Loucy (cell line): ENCODE measurements around the gene SYNDIG1.

ENCODE experiments used
- H2AFZ ChIP-seq: fragments of 200-600 bp; sonication (generic); 2 replicates; pipeline ENCODE4 v1.6.0; 2016; ENCODE audit warnings: antibody characterized with exemption, mild to moderate bottlenecking, low read length, moderate library complexity
- H3F3A ChIP-seq: fragments of 200-600 bp; 2 replicates; pipeline ENCODE4 v1.6.0; 2016; ENCODE audit warnings: antibody characterized with exemption, low read depth, mild to moderate bottlenecking
- H3K27me3 ChIP-seq: fragments of 200-600 bp; sonication (generic); 2 replicates; pipeline ENCODE4 v1.6.1; 2014; ENCODE audit warnings: low read length, mild to moderate bottlenecking; ENCODE audit not compliant: insufficient read depth, poor library complexity, severe bottlenecking
- H3K36me3 ChIP-seq: fragments of 200-600 bp; sonication (generic); 2 replicates; pipeline ENCODE4 v1.6.1; 2016; ENCODE audit warnings: low read length; ENCODE audit not compliant: insufficient read depth
- H3K4me1 ChIP-seq: fragments of 200-600 bp; sonication (generic); 2 replicates; pipeline ENCODE4 v1.5.1; 2014; ENCODE audit warnings: low read length, mild to moderate bottlenecking; ENCODE audit not compliant: insufficient read depth, poor library complexity, severe bottlenecking
- H3K4me2 ChIP-seq: fragments of 200-600 bp; sonication (generic); 2 replicates; pipeline ENCODE4 v1.6.0; 2014; ENCODE audit warnings: antibody characterized with exemption, low read length, low read depth, mild to moderate bottlenecking; ENCODE audit not compliant: poor library complexity, severe bottlenecking
- H3K4me3 ChIP-seq: fragments of 200-600 bp; sonication (generic); 2 replicates; pipeline ENCODE4 v1.5.1; 2014; ENCODE audit warnings: low read length, mild to moderate bottlenecking, mixed read lengths; ENCODE audit not compliant: poor library complexity, severe bottlenecking
- H3K79me2 ChIP-seq: fragments of 200-600 bp; sonication (generic); 2 replicates; pipeline ENCODE4 v1.6.1; 2014; ENCODE audit warnings: low read length; ENCODE audit not compliant: insufficient read depth
- H3K9ac ChIP-seq: fragments of 200-600 bp; sonication (generic); 2 replicates; pipeline ENCODE4 v1.6.0; 2014; ENCODE audit warnings: mild to moderate bottlenecking, low read depth, low read length, moderate library complexity; ENCODE audit not compliant: poor library complexity, severe bottlenecking
- H3K9me2 ChIP-seq: fragments of 200-600 bp; sonication (generic); replicated peaks from 2 replicates; pipeline ENCODE4 v1.6.1; 2016; ENCODE audit warnings: low read depth, low read length, mixed read lengths
- H3K9me3 ChIP-seq: fragments of 200-600 bp; sonication (generic); 2 replicates; pipeline ENCODE4 v1.6.1; 2014; ENCODE audit warnings: mild to moderate bottlenecking, antibody characterized with exemption, low read length, low read depth; ENCODE audit not compliant: insufficient read depth
- H4K20me1 ChIP-seq: fragments of 200-600 bp; sonication (generic); 2 replicates; pipeline ENCODE4 v1.6.0; 2014; ENCODE audit warnings: antibody characterized with exemption, low read length, mild to moderate bottlenecking; ENCODE audit not compliant: insufficient read depth, poor library complexity, severe bottlenecking
- CTCF ChIP-seq: fragments of 200-600 bp; sonication (generic); conservative IDR thresholded peaks from 2 replicates; pipeline ENCODE4 v1.5.1; 2014; ENCODE audit warnings: mild to moderate bottlenecking, antibody characterized with exemption, low read length
- EZH2phosphoT487 ChIP-seq: fragments of 200-600 bp; IDR thresholded peaks from 2 replicates; pipeline ENCODE4 v1.6.1; 2018; ENCODE audit warnings: antibody characterized with exemption, mild to moderate bottlenecking, moderate library complexity, borderline replicate concordance

Gene SYNDIG1

GRCh38 chr20:24584538-24585356 is 115.3 kb downstream of the SYNDIG1 start:
- H3K79me2 ChIP-seq, result no peaks in the 10 kb centered on the region
- no peak overlapping the region for H2AFZ ChIP-seq
- H4K20me1 ChIP-seq, result no peaks in the 10 kb centered on the region
- H3K9me3 ChIP-seq, result no peaks in the 10 kb centered on the region; the same call in 1 of the 2 replicates
- TF ChIP-seq CTCF (no peak), EZH2phosphoT487 (no peak)
- H3K4me1 ChIP-seq, result no peaks in the 10 kb centered on the region
- H3K27me3 ChIP-seq, result no peaks in the 10 kb centered on the region
- H3K9ac ChIP-seq, result no peak overlapping the region
- no peaks in the 10 kb centered on the region for H3F3A ChIP-seq
- H3K9me2 ChIP-seq, result no peaks in the 10 kb centered on the region
- H3K36me3 ChIP-seq, result no peaks in the 10 kb centered on the region
- no peak overlapping the region for H3K4me3 ChIP-seq
- H3K4me2 ChIP-seq, result no peak overlapping the region

- no peak for TF ChIP-seq CTCF
- no peak for TF ChIP-seq EZH2phosphoT487
- Histone ChIP-seq H3K4me3 (no peak overlapping the region), H3K4me2 (no peak overlapping the region), H3F3A (no peaks in the 10 kb centered on the region), H3K9me3 (no peaks in the 10 kb centered on the region; the same call in 1 of the 2 replicates), H2AFZ (no peak overlapping the region), H3K36me3 (no peaks in the 10 kb centered on the region), H3K79me2 (no peaks in the 10 kb centered on the region), H3K4me1 (no peaks in the 10 kb centered on the region), H4K20me1 (no peaks in the 10 kb centered on the region), H3K9ac (no peak overlapping the region), H3K9me2 (no peaks in the 10 kb centered on the region), H3K27me3 (no peaks in the 10 kb centered on the region)
Measured at GRCh38 chr20:24585796-24586522, 116.5 kb downstream of the SYNDIG1 start.

GRCh38 chr20:24586523-24586840 is 117.1 kb downstream of the SYNDIG1 start:
- Histone ChIP-seq H3K36me3 (no peaks in the 10 kb centered on the region), H3K4me1 (no peaks in the 10 kb centered on the region), H3K9me3 (no peaks in the 10 kb centered on the region; the same call in 1 of the 2 replicates), H3K4me2 (no peak overlapping the region), H3K27me3 (no peaks in the 10 kb centered on the region), H3K9me2 (no peaks in the 10 kb centered on the region), H3K9ac (no peak overlapping the region), H2AFZ (no peak overlapping the region), H3K79me2 (no peaks in the 10 kb centered on the region), H3F3A (no peaks in the 10 kb centered on the region), H4K20me1 (no peaks in the 10 kb centered on the region), H3K4me3 (no peak overlapping the region)
- TF ChIP-seq CTCF (no peak), EZH2phosphoT487 (no peak)
